ENCODE results near the gene SMPD3. TPM values are rescaled to one million over a fixed set of nuclear protein-coding genes. Genes with fewer than 3 reads are reported as not detected.

SMPD3 gene
- total and polyA plus RNA-seq, 12 donors: 0.03 to 1.2 (median 0.22) TPM; not detected in 1

DNA sequence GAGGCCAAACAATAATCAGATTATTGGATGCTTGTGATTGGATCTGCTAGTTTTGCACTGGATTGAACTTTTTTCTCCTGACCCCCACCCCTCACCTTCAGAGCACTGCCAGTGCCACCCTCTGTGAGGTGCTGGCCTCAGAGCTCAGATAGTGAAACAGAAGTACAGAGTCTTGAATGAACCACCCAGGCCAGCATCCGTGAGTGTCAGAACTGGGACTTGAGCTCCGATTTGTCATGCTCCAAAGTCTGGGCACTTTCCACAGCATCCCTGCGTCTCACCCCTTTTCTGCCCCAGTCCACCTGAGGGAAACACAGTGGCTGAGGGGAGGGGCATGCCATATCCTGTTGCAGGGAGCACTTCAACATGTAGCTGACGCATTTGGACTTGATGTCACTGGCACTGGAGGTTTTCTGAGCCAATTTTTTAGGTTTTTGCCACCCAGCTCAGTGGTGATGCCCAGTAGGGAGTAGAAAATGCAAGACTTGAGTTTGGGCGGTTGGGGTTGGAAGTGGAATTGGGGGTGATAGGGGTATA lies 47.3 kb downstream of the SMPD3 start:
- H3K36me3 ChIP-seq: no peaks in the 10 kb centered on the region
- no peaks in the 10 kb centered on the region for H3K9me3 ChIP-seq
- ATAC-seq: no peak
- H3K27me3 ChIP-seq: peaks cover 0 to 12% (median 0%) of the 10 kb centered on the region in 7 donors
- H3K4me1 ChIP-seq: no peaks in the 10 kb centered on the region
- no peak for DNase-seq
- TF ChIP-seq, protein P1, sequence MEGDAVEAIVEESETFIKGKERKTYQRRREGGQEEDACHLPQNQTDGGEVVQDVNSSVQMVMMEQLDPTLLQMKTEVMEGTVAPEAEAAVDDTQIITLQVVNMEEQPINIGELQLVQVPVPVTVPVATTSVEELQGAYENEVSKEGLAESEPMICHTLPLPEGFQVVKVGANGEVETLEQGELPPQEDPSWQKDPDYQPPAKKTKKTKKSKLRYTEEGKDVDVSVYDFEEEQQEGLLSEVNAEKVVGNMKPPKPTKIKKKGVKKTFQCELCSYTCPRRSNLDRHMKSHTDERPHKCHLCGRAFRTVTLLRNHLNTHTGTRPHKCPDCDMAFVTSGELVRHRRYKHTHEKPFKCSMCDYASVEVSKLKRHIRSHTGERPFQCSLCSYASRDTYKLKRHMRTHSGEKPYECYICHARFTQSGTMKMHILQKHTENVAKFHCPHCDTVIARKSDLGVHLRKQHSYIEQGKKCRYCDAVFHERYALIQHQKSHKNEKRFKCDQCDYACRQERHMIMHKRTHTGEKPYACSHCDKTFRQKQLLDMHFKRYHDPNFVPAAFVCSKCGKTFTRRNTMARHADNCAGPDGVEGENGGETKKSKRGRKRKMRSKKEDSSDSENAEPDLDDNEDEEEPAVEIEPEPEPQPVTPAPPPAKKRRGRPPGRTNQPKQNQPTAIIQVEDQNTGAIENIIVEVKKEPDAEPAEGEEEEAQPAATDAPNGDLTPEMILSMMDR (IDR thresholded peaks at IDR 0.05): no peak
- H3K27ac ChIP-seq: no peak overlapping the region
- no peak overlapping the region for H3K4me3 ChIP-seq
- 51 to 67% methylated on average over 5 of the region's 5 CpGs for WGBS, 2 donors
- intact Hi-C loops (cut with DNase I): no loop called here

DNA sequence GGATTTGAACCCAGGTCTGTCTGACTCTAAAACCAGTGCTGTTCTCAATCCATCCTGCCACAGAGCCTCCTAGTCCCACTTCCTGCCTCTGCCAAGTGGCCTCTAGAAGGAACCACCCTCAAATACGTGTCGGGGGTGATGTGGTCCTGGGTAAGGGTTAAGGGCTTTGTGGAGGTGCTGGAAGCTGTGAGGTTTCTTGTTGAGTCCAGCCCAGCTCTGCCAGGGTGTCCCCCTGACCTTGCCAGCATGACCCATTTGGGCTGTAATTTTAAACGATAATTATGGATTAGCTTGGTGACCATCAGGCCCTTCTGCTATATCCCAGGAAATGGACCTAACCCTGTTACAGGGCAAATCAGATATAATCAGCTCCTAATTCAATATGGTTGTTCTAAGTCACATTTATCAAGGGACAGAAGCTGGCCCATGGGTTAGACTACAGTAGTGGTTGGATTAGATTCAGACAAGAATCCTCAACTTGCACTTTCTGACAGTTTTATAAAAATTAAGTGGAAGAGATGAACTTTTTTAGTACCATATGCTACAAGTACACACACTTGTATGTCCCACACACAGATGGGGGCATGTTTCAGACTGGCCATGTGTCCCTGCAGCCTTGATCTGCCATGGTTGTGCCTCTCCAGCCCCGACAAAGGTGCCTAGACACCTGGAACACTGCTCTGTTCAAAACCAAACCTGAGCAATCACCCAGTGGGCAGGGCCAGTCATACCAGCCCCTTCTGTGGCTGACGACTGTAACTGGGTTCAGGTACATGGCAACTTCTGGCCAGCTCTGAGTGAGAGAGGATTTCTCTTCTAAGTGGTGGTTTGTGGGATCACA lies 48.0 kb downstream of the SMPD3 start:
- ATAC-seq (no peak), DNase-seq (no peak)
- intact Hi-C loops (cut with DNase I): no loop called here
- WGBS, 2 donors: 80 to 83% methylated on average over 5 of the region's 5 CpGs
- Histone ChIP-seq H3K27me3 (peaks cover 0 to 12% (median 0%) of the 10 kb centered on the region in 7 donors), H3K27ac (no peak overlapping the region), H3K4me3 (no peak overlapping the region), H3K4me1 (no peaks in the 10 kb centered on the region), H3K9me3 (no peaks in the 10 kb centered on the region), H3K36me3 (no peaks in the 10 kb centered on the region)
- TF ChIP-seq, protein P1 (IDR thresholded peaks at IDR 0.05): no peak

DNA sequence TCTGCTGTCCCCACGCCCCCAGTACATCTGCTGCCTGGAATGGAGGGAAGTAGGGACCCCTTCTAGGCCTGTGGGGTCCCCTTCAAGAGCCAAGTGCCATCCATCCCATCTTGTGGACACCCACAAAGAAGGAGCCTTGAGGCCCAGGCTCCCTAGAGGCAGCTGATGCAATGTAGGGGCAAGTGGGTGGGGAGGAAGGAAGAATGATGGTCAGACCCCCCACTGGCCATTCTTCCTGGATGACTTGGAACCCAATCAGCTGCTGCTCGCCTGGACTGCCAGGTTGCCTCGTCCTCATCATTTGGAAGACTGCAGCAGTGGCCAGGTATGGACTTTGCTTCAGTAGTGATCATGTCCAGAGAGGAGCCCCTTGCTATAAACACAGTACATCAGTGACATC lies 48.9 kb downstream of the SMPD3 start:
- 88 to 94% methylated on average over 3 of the region's 3 CpGs for WGBS, 2 donors
- ATAC-seq (no peak), DNase-seq (no peak)
- TF ChIP-seq, protein P1 (IDR thresholded peaks at IDR 0.05): no peak
- Histone ChIP-seq H3K36me3 (no peaks in the 10 kb centered on the region), H3K9me3 (no peaks in the 10 kb centered on the region), H3K27ac (no peak overlapping the region), H3K27me3 (peaks cover 0 to 12% (median 0%) of the 10 kb centered on the region in 7 donors), H3K4me1 (no peaks in the 10 kb centered on the region), H3K4me3 (no peak overlapping the region)
- intact Hi-C loops (cut with DNase I): loop anchor here in 6 of 10 donors (5.0 to 10.0 kb wide), 4 partner anchors 75 to 113 kb away; no protein-coding TSS in a partner anchor

DNA sequence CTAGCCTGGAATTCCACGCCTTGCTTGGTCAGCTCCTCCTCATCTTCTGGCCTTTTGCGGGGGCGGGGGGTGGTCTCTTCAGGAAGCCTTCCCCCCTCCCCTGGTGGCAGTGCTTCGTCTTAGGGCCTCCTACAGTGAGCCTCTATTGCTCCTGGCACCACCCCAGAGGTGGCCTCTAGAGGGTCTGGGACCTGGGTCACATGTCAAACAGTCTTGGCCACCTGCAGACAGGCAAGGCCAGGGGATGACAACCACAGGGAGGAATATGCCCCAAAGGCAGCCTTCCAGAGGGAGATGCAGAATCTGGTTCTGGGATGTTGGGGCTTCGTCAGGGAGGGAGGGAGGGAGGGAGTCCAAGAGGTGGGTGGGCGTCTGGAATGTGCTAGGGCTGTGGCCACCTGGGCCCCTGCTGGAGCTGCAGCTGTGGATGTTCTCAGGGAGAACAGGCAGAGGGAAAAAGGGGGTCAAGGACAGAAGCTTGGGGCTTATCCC lies 50.6 kb downstream of the SMPD3 start:
- no peak overlapping the region for H3K27ac ChIP-seq
- intact Hi-C loops (cut with DNase I): loop anchor here in 8 of 10 donors (2.0 to 10.0 kb wide), 6 partner anchors 77 to 115 kb away; no protein-coding TSS in a partner anchor
- H3K9me3 ChIP-seq: no peaks in the 10 kb centered on the region
- TF ChIP-seq, protein P1 (IDR thresholded peaks at IDR 0.05): no peak
- H3K27me3 ChIP-seq: peaks cover 0 to 12% (median 0%) of the 10 kb centered on the region in 7 donors
- no peaks in the 10 kb centered on the region for H3K36me3 ChIP-seq
- WGBS, 2 donors: 53 to 64% methylated on average over 6 of the region's 6 CpGs
- ATAC-seq (no peak), DNase-seq (no peak)
- H3K4me3 ChIP-seq: no peak overlapping the region
- no peaks in the 10 kb centered on the region for H3K4me1 ChIP-seq
